ENCODE results near the gene ADCY2. TPM values are rescaled to one million over a fixed set of nuclear protein-coding genes. Genes with fewer than 3 reads are reported as not detected.

ADCY2 gene
- polyA plus RNA-seq, 3 donors: 4.5 to 6.8 (median 6.3) TPM

- no peak for DNase-seq (ENCODE audit: extremely low read depth in 1 of 11, low read depth in 9 of 11, low spot score in 4 of 11)
These were observed 229.8 kb downstream of the ADCY2 start for GRCh38 chr5:7625740-7626139.

- no peak for DNase-seq (ENCODE audit: extremely low read depth in 1 of 11, low read depth in 9 of 11, low spot score in 4 of 11)
These were observed 232.3 kb downstream of the ADCY2 start for GRCh38 chr5:7628248-7628647.

GRCh38 chr5:7628820-7629219 lies 232.9 kb downstream of the ADCY2 start:
- no peak for DNase-seq (ENCODE audit: extremely low read depth in 1 of 11, low read depth in 9 of 11, low spot score in 4 of 11)

GRCh38 chr5:7629561-7629960 lies 233.6 kb downstream of the ADCY2 start:
- no peak for DNase-seq (ENCODE audit: extremely low read depth in 1 of 11, low read depth in 9 of 11, low spot score in 4 of 11)

- DNase-seq (ENCODE audit: extremely low read depth in 1 of 11, low read depth in 9 of 11, low spot score in 4 of 11): no peak
These were observed 238.9 kb downstream of the ADCY2 start for GRCh38 chr5:7634837-7635236.

GRCh38 chr5:7638456-7638855 lies 242.5 kb downstream of the ADCY2 start:
- no peak for DNase-seq (ENCODE audit: extremely low read depth in 1 of 11, low read depth in 9 of 11, low spot score in 4 of 11)

GRCh38 chr5:7642029-7642428 lies 246.1 kb downstream of the ADCY2 start:
- DNase-seq (ENCODE audit: extremely low read depth in 1 of 11, low read depth in 9 of 11, low spot score in 4 of 11): no peak

- no peak for DNase-seq (ENCODE audit: extremely low read depth in 1 of 11, low read depth in 9 of 11, low spot score in 4 of 11)
These were observed 248.8 kb downstream of the ADCY2 start for GRCh38 chr5:7644723-7645122.

- DNase-seq (ENCODE audit: extremely low read depth in 1 of 11, low read depth in 9 of 11, low spot score in 4 of 11): no peak
These were observed 254.8 kb downstream of the ADCY2 start for GRCh38 chr5:7650755-7651154.

GRCh38 chr5:7653046-7653445 lies 257.1 kb downstream of the ADCY2 start:
- no peak for DNase-seq (ENCODE audit: extremely low read depth in 1 of 11, low read depth in 9 of 11, low spot score in 4 of 11)

GRCh38 chr5:7657153-7657552 lies 261.2 kb downstream of the ADCY2 start:
- no peak for DNase-seq (ENCODE audit: extremely low read depth in 1 of 11, low read depth in 9 of 11, low spot score in 4 of 11)

- DNase-seq (ENCODE audit: extremely low read depth in 1 of 11, low read depth in 9 of 11, low spot score in 4 of 11): no peak
These were observed 263.5 kb downstream of the ADCY2 start for GRCh38 chr5:7659420-7659819.

- no peak for DNase-seq (ENCODE audit: extremely low read depth in 1 of 11, low read depth in 9 of 11, low spot score in 4 of 11)
These were observed 266.4 kb downstream of the ADCY2 start for GRCh38 chr5:7662289-7662688.

GRCh38 chr5:7663808-7664207 lies 267.9 kb downstream of the ADCY2 start:
- no peak for DNase-seq (ENCODE audit: extremely low read depth in 1 of 11, low read depth in 9 of 11, low spot score in 4 of 11)

- DNase-seq (ENCODE audit: extremely low read depth in 1 of 11, low read depth in 9 of 11, low spot score in 4 of 11): no peak
These were observed 268.3 kb downstream of the ADCY2 start for GRCh38 chr5:7664208-7664607.

GRCh38 chr5:7667216-7667767 lies 271.4 kb downstream of the ADCY2 start:
- no peak for DNase-seq (ENCODE audit: extremely low read depth in 1 of 11, low read depth in 9 of 11, low spot score in 4 of 11)

- DNase-seq (ENCODE audit: extremely low read depth in 1 of 11, low read depth in 9 of 11, low spot score in 4 of 11): no peak
These were observed 272.2 kb downstream of the ADCY2 start for GRCh38 chr5:7668161-7668560.

- no peak for DNase-seq (ENCODE audit: extremely low read depth in 1 of 11, low read depth in 9 of 11, low spot score in 4 of 11)
These were observed 272.7 kb downstream of the ADCY2 start for GRCh38 chr5:7668627-7669026.

GRCh38 chr5:7671381-7671993 lies 275.5 kb downstream of the ADCY2 start:
- no peak for DNase-seq (ENCODE audit: extremely low read depth in 1 of 11, low read depth in 9 of 11, low spot score in 4 of 11)

GRCh38 chr5:7673658-7674057 lies 277.7 kb downstream of the ADCY2 start:
- DNase-seq (ENCODE audit: extremely low read depth in 1 of 11, low read depth in 9 of 11, low spot score in 4 of 11): no peak

- DNase-seq (ENCODE audit: extremely low read depth in 1 of 11, low read depth in 9 of 11, low spot score in 4 of 11): no peak
These were observed 280.5 kb downstream of the ADCY2 start for GRCh38 chr5:7676455-7676854.
